ENCODE data around the gene TRAPPC14. TPM values are rescaled to one million over a fixed set of nuclear protein-coding genes. Genes with fewer than 3 reads are reported as not detected.

Gene TRAPPC14
- total and polyA plus RNA-seq, 9 of the 15 experiments (the other 6 are each of a cell fraction or from before 2014, with no cell fraction given): 0.42 to 45.9 (median 18.2) TPM

GRCh38 chr7:100118388-100119071 is 40.0 kb downstream of the TRAPPC14 start (continued):
- TF ChIP-seq ZNF764 (CRISPR knock-in tag; IDR thresholded peaks at IDR 0.05; ENCODE audit: low read depth): no peak
- TF ChIP-seq RBM15 (IDR thresholded peaks at IDR 0.05; ENCODE audit: insufficient read depth, low read length): no peak
- no peak for TF ChIP-seq JUN (IDR thresholded peaks at IDR 0.05; ENCODE audit: borderline replicate concordance, low read depth, low read length)
- TF ChIP-seq JUN (CRISPR knock-in tag; IDR thresholded peaks at IDR 0.05; ENCODE audit: borderline replicate concordance): no peak
- TF ChIP-seq POLR2AphosphoS5 (IDR thresholded peaks at IDR 0.05; ENCODE audit: control insufficient read depth, insufficient read depth, low read depth, low read length): no peak
- TF ChIP-seq HDAC2 (IDR thresholded peaks at IDR 0.05): no peak
- TF ChIP-seq ZBTB12 (CRISPR knock-in tag; IDR thresholded peaks at IDR 0.05): no peak
- TF ChIP-seq NFATC3 (IDR thresholded peaks at IDR 0.05): peak; percentile 40; the same call in 1 of the 2 replicates
- TF ChIP-seq MCM2 (IDR thresholded peaks at IDR 0.05; ENCODE audit: low read depth): no peak
- TF ChIP-seq CREB5 (CRISPR knock-in tag; IDR thresholded peaks at IDR 0.05): no peak
- TF ChIP-seq, protein P1, sequence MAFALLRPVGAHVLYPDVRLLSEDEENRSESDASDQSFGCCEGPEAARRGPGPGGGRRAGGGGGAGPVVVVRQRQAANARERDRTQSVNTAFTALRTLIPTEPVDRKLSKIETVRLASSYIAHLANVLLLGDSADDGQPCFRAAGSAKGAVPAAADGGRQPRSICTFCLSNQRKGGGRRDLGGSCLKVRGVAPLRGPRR (CRISPR knock-in tag; IDR thresholded peaks at IDR 0.05): no peak
- no peak for TF ChIP-seq NR1H2 (CRISPR knock-in tag; IDR thresholded peaks at IDR 0.05)
- no peak for TF ChIP-seq BRF1 (IDR thresholded peaks at IDR 0.05; ENCODE audit: borderline replicate concordance, extremely low read depth, insufficient read length)
- no peak for TF ChIP-seq NFIX (CRISPR knock-in tag; IDR thresholded peaks at IDR 0.05; ENCODE audit: low read depth)
- no peak for TF ChIP-seq BRCA1 (IDR thresholded peaks at IDR 0.05)
- no peak for TF ChIP-seq BRCA1 (CRISPR knock-in tag; IDR thresholded peaks at IDR 0.05)
